AG04449 (cell line): ENCODE data around the gene RAB11FIP3.

Experiments
- CTCF ChIA-PET: fragments of 350-600 bp; formaldehyde crosslinking; extraction: SDS; loops from one replicate; lab custom pipeline; 2021; ENCODE audit warnings: antibody characterized with exemption; lab: Yijun Ruan, JAX
- POLR2A ChIA-PET: fragments of 400-600, 350-600 bp; formaldehyde crosslinking; extraction: SDS; loops from one replicate; lab custom pipeline; 2020; ENCODE audit warnings: antibody characterized with exemption, inconsistent platforms; lab: Yijun Ruan, JAX
- DNase-seq: peaks from one replicate; pipeline ENCODE4 v3.0.0-alpha.2; 2010; ENCODE audit warnings: low read depth, low spot score
- H3K4me3 ChIP-seq: 2 replicates; pipeline ENCODE4 v1.5.1; 2011; ENCODE audit warnings: low read depth, mild to moderate bottlenecking, control low read depth, low read length
- TF ChIP-seq, protein P1 (sequence below): IDR thresholded peaks from one replicate; pipeline ENCODE4 v1.5.1; 2011; ENCODE audit warnings: mild to moderate bottlenecking, moderate library complexity, low read length, control low read depth, inconsistent platforms; ENCODE audit not compliant: insufficient read depth; ENCODE audit errors: missing control alignments

Gene RAB11FIP3

DNA sequence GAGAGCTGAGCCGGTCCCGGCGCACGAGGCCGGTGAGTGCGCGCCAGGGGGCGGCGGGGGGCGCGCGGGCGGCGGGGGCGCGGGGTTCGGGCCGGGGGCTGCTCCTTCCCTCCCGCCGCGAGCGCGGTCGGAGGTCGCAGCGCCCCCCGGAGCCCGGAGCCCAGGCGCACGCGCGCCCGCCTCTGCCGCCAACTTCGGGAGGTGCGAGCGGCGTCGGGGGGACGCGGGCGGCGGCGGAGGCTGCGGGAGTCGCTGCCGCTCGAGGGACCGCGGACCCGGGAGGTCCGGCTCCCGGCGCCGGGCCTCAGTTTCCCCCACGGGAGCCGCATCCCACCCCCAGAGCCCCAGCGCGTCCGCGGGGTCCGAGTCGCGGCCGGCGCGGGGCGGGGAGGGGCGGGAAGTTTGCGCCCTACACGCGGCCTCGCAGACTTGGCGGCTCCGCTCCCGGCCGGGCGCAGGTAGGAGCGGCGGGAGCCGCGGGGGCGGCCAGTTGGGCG lies 134.8 kb downstream of the RAB11FIP3 start, which contains the start of gene PRR35:
TSS of gene PRR35 (plus strand) at position 191 of the 497 bp plus-strand sequence. CDS start 2,901 bp downstream, outside the sequence.
- CTCF ChIA-PET = no interaction called here
- H3K4me3 ChIP-seq = no peak within 1 kb of the TSS
- DNase-seq = no peak
- POLR2A ChIA-PET = no interaction called here
- TF ChIP-seq, protein P1, sequence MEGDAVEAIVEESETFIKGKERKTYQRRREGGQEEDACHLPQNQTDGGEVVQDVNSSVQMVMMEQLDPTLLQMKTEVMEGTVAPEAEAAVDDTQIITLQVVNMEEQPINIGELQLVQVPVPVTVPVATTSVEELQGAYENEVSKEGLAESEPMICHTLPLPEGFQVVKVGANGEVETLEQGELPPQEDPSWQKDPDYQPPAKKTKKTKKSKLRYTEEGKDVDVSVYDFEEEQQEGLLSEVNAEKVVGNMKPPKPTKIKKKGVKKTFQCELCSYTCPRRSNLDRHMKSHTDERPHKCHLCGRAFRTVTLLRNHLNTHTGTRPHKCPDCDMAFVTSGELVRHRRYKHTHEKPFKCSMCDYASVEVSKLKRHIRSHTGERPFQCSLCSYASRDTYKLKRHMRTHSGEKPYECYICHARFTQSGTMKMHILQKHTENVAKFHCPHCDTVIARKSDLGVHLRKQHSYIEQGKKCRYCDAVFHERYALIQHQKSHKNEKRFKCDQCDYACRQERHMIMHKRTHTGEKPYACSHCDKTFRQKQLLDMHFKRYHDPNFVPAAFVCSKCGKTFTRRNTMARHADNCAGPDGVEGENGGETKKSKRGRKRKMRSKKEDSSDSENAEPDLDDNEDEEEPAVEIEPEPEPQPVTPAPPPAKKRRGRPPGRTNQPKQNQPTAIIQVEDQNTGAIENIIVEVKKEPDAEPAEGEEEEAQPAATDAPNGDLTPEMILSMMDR = no peak

DNA sequence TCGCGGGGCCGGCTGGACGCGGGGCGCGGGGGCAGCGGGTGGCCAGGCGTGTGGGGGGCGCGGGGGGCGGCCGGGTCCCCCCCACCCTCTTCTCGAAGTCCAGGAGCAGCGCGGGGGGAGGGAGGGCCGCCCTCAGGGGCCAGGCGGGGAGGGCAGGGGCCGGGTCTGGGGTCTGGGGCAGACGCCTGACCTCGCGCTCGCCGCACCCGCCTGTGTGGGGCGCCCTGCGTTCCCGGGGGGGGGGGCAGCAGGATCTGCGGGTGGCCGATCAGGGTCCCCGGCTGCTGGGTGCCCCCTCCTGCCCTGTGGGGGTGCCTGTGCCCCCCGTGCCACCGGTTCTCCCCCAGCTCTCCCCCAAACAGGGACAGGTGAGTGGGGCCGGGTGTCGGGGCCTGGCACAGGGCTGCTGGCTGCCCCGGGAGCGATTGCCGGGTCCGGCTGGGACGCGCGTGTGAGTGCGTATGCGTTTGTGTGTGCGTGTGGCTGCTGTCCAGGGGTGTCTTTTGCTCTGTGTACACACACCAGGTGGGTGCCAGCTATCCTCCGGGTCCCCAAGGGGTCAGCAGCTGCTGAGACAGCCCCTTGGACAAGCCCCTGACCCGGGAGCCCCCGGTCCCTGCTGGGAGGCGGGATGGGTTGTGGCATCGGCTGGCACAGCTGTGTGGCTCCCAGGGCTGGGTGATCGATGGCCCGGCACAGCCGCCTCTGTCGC lies 135.4 kb downstream of the RAB11FIP3 start:
- H3K4me3 ChIP-seq = no peak overlapping the region
- DNase-seq = no peak
- TF ChIP-seq, protein P1 = no peak
- ChIA-PET CTCF (no interaction called here), POLR2A (no interaction called here)

DNA sequence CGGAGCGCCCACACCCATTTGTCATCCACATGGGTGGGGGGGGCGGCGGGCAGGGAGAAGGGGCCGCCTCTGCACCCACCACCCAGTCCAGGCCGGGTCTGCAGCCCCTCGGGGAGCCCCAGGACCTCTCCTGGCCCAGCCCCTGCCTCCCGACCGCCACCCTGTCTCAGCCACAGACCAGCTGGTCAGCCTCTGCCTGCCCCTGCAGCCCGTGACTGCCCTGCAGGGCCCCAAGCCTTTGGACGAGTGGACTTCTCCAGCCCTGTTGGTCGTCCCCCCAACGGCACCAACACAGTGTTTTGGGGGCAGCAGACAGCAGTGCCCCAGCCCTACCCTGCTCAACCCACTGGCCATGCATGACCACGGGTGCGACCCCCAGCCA lies 136.0 kb downstream of the RAB11FIP3 start:
- POLR2A ChIA-PET = no interaction called here
- CTCF ChIA-PET = no interaction called here
- no peak overlapping the region for H3K4me3 ChIP-seq
- TF ChIP-seq, protein P1 = no peak
- no peak for DNase-seq

DNA sequence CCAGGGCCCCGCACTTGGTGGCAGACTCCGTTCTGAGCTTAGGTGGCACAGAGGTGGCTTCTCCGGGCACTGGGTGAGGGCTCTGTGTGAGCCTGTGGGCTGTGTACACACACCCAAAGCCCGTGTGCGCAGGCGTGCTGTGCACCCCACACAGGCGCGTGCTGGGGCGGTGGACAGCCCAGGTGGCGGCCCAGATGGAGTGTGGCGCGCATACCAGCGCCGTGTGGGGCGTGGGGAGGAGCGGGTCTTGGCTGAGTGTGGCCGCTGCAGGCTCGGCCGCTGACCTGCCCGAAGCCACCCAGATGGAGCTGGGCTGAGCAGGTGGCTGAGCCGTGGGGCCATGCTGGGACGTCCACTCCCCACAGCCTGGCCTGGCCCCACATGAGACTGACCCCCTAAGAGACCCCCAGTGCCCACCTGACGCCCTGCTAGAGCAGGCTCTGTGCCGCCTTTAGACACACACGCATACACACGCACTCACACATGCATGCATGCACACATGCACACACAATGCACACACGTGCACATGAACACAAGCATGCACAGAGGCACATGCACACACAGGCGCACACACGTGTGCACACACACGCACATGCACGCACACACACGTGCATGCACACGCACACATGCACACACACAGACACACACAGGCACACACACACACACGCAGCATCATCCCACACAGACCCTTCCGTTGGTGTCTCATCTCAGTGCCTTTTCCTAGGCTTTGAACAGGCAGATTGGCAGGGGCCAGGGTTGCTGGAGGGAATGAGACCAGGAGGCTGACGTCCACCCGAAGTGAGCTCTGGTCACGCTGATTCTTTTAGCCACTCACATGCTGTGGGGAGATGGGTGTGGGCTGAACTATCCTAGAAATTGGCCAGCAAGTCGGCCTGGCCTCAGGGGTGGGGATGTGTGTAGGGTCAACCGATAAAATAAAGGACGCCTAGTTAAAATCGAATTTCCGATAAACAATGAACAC lies 136.8 kb downstream of the RAB11FIP3 start:
- CTCF ChIA-PET = no interaction called here
- POLR2A ChIA-PET = no interaction called here
- no peak for DNase-seq
- no peak overlapping the region for H3K4me3 ChIP-seq
- TF ChIP-seq, protein P1 = no peak

DNA sequence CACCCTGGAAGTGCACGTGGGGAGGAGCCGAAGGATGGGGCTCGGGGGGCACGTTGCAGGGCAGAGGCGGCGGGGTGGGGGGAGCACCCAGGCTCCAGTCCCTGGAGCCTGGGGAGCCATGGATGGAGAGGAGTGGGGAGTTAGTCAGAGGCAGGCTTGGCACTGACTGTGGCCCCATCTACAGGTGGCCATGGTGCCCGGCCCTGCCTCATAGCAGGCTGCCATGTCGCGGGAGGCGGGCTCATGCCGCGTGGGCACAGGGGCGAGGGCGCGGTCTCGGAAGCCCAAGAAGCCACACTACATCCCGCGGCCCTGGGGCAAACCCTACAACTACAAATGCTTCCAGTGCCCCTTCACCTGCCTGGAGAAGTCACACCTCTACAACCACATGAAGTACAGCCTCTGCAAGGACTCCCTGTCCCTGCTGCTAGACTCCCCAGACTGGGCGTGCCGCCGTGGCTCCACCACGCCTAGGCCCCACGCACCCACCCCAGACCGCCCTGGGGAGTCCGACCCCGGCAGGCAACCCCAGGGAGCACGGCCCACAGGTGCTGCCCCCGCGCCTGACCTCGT lies 137.7 kb downstream of the RAB11FIP3 start:
- CTCF ChIA-PET = no interaction called here
- TF ChIP-seq, protein P1 = no peak

More for the DNA sequence above, 137.7 kb downstream of the RAB11FIP3 start:
- H3K4me3 ChIP-seq = no peak overlapping the region
- no peak for DNase-seq
- POLR2A ChIA-PET = no interaction called here
